Amygdala (tissue), 56 donors: ENCODE results near the gene MYBPH.
A peak's percentile ranks its signal among the peaks of the same experiment; 100 is the strongest.

Experiments used
- DNase-seq, 56 donors: peaks; one replicate each; lab custom pipeline; 2025; lab: John Stamatoyannopoulos, UW

MYBPH gene

GRCh38 chr1:203168991-203169390, 6.6 kb downstream of the MYBPH start:
- no peak for DNase-seq

GRCh38 chr1:203168256-203168786, 7.3 kb downstream of the MYBPH start:
- DNase-seq: no peak

- no peak for DNase-seq
Measured at GRCh38 chr1:203167913-203168200, 7.8 kb downstream of the MYBPH start.

- no peak for DNase-seq
Measured at GRCh38 chr1:203167026-203167912, 8.4 kb downstream of the MYBPH start.

GRCh38 chr1:203166192-203166940, 9.3 kb downstream of the MYBPH start:
- no peak for DNase-seq

- DNase-seq: no peak
Measured at GRCh38 chr1:203165800-203166161, 9.8 kb downstream of the MYBPH start.

- DNase-seq: no peak
Measured at GRCh38 chr1:203165101-203165799, 10.4 kb downstream of the MYBPH start.

GRCh38 chr1:203163891-203164635, 11.6 kb downstream of the MYBPH start:
- peak in 15 of 56 donors; percentile 24 to 72 (median 36) for DNase-seq

- no peak for DNase-seq
Measured at GRCh38 chr1:203162403-203162802, 13.2 kb downstream of the MYBPH start.

- no peak for DNase-seq
Measured at GRCh38 chr1:203161703-203162102, 13.9 kb downstream of the MYBPH start.

- no peak for DNase-seq
Measured at GRCh38 chr1:203161175-203161574, 14.5 kb downstream of the MYBPH start.

- peak in 8 of 56 donors; percentile 8 to 60 (median 47) for DNase-seq
Measured at GRCh38 chr1:203159844-203160243, 15.8 kb downstream of the MYBPH start.

GRCh38 chr1:203158960-203159665, 16.5 kb downstream of the MYBPH start:
- DNase-seq: peak in 7 of 56 donors; percentile 15 to 56 (median 37)

- no peak for DNase-seq
Measured at GRCh38 chr1:203158423-203158822, 17.2 kb downstream of the MYBPH start.

GRCh38 chr1:203156280-203156679, 19.3 kb downstream of the MYBPH start:
- DNase-seq: no peak

- no peak for DNase-seq
Measured at GRCh38 chr1:203153989-203154821, 21.4 kb downstream of the MYBPH start.

- DNase-seq: peak in 26 of 56 donors; percentile 18 to 75 (median 42)
Measured at GRCh38 chr1:203153051-203153988, 22.3 kb downstream of the MYBPH start.
